ENCODE results near the gene DOK6.

The DOK6 gene

DNA sequence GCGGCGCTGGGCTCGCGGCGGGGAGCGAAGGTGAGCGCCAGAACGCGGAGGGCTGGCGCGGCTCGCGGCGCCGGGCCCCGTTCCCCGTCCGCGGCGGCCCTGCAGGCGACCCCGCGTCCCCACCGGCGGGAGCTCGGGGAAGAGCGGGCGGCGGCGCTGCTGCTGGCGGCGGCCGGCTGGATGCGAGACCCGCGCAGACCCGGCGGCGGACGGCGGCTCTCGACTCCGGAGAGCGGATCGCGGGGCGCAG lies 213 bp downstream of the DOK6 start:
- TF ChIP-seq, protein P1, sequence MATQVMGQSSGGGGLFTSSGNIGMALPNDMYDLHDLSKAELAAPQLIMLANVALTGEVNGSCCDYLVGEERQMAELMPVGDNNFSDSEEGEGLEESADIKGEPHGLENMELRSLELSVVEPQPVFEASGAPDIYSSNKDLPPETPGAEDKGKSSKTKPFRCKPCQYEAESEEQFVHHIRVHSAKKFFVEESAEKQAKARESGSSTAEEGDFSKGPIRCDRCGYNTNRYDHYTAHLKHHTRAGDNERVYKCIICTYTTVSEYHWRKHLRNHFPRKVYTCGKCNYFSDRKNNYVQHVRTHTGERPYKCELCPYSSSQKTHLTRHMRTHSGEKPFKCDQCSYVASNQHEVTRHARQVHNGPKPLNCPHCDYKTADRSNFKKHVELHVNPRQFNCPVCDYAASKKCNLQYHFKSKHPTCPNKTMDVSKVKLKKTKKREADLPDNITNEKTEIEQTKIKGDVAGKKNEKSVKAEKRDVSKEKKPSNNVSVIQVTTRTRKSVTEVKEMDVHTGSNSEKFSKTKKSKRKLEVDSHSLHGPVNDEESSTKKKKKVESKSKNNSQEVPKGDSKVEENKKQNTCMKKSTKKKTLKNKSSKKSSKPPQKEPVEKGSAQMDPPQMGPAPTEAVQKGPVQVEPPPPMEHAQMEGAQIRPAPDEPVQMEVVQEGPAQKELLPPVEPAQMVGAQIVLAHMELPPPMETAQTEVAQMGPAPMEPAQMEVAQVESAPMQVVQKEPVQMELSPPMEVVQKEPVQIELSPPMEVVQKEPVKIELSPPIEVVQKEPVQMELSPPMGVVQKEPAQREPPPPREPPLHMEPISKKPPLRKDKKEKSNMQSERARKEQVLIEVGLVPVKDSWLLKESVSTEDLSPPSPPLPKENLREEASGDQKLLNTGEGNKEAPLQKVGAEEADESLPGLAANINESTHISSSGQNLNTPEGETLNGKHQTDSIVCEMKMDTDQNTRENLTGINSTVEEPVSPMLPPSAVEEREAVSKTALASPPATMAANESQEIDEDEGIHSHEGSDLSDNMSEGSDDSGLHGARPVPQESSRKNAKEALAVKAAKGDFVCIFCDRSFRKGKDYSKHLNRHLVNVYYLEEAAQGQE (IDR thresholded peaks at IDR 0.05; ENCODE audit: insufficient read depth in 1 of 2, low read depth in 2 of 2, low read length in 2 of 2), result no peak
- TF ChIP-seq SIN3A (IDR thresholded peaks at IDR 0.05; ENCODE audit: borderline replicate concordance, insufficient read depth, low read length) (no peak), TAF1 (IDR thresholded peaks at IDR 0.05; ENCODE audit: borderline replicate concordance, insufficient read depth, low read length) (no peak), POLR2AphosphoS5 (IDR thresholded peaks at IDR 0.05; ENCODE audit: low read depth, low read length) (no peak), FOXP2 (optimal IDR thresholded peaks at IDR 0.05; ENCODE audit: borderline replicate concordance, extremely low read depth, extremely low read length, insufficient read depth) (no peak)

DNA sequence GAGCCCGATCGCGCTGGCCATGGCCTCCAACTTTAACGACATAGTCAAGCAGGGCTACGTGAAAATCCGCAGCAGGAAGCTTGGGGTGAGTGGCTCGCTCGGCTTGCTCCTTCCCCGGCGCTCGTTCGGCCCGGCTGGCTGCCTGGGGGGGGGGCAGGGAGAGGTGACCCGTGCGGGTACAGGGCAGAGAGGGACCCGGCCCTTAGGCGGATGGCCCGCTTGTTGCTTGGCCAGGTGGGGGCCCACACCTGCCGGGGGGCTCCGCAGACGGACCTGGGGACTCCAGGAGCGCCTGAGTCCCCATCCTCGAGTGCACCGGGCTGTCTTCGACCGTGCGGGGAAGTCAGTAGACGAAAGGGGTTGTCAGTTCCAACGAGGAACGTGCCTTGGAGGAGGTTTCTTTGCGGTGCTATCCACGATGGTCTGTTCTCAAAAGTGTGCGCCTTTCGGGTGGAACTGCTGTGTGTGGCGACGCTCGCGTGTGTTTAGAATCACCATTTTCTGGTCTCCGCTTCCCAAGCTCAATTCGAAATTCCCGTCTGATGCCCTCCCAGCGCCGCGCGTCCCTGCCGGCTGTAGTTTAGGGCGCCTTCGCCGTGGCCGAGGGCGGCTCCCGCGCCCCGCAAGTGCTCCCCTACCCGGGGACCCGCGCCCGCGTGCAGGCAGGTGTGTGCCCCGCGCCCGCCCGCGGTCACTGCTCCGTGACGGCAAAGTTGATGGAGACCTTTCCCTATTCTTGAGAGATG lies 711 bp downstream of the DOK6 start:
- TF ChIP-seq, protein P1 (IDR thresholded peaks at IDR 0.05; ENCODE audit: insufficient read depth in 1 of 2, low read depth in 2 of 2, low read length in 2 of 2), result no peak
- TF ChIP-seq FOXP2 (optimal IDR thresholded peaks at IDR 0.05; ENCODE audit: borderline replicate concordance, extremely low read depth, extremely low read length, insufficient read depth) (no peak), SIN3A (IDR thresholded peaks at IDR 0.05; ENCODE audit: borderline replicate concordance, insufficient read depth, low read length) (no peak), TAF1 (IDR thresholded peaks at IDR 0.05; ENCODE audit: borderline replicate concordance, insufficient read depth, low read length) (no peak), POLR2AphosphoS5 (IDR thresholded peaks at IDR 0.05; ENCODE audit: low read depth, low read length) (no peak)

DNA sequence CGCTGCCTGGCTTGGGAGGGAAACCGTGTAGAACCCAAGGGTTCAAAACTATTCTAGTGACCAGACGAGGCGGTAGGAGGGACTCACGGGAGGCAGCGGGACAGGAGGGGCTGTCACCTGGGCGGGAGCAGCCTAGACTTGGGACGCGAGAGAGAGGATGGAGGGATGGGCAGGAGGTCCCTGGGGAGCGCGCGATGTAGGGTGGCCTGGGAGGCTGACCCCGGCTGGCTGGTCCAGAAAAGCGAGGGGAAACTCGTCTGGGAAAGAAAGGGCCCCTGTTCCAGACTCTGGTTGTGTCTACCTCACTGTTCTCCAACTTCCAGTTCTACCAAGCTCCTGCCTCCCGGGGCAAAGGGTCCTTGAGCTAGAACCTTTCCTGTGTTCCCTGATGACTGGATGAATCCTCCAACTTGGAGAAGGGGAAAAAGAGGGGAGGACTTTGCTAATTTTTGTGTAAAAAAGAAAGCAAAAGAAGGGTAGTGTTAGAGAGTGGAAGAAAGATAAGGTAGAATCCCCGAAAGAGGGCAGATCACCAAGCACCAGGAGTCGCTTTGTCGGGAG lies 1.4 kb downstream of the DOK6 start:
- TF ChIP-seq, protein P1 (IDR thresholded peaks at IDR 0.05; ENCODE audit: insufficient read depth in 1 of 2, low read depth in 2 of 2, low read length in 2 of 2), result no peak
- TF ChIP-seq POLR2AphosphoS5 (IDR thresholded peaks at IDR 0.05; ENCODE audit: low read depth, low read length) (no peak), SIN3A (IDR thresholded peaks at IDR 0.05; ENCODE audit: borderline replicate concordance, insufficient read depth, low read length) (no peak), FOXP2 (optimal IDR thresholded peaks at IDR 0.05; ENCODE audit: borderline replicate concordance, extremely low read depth, extremely low read length, insufficient read depth) (no peak), TAF1 (IDR thresholded peaks at IDR 0.05; ENCODE audit: borderline replicate concordance, insufficient read depth, low read length) (no peak)

DNA sequence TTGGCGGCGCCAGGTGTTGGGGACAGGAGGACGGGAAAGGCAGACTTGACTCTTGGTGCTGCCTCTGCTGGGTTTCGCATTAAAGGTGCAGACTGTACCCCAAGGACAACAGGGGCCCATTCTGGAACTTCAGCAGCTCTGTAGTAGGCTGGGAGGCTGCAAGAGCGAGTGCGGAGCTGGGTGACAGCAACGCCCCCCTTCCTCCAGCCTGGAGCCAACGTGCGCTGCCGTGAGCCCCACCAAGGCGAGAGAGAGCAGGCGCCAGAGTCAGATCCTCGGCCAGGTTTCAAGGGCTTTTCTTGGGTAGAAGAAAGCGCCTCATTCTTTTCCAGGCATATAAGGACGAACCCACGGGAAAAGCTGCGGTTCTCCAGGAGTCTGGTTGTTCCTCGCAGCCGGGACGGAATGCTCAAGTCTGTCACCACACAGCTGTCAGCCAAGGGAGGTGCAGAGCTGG lies 1.9 kb downstream of the DOK6 start:
- TF ChIP-seq FOXP2 (optimal IDR thresholded peaks at IDR 0.05; ENCODE audit: borderline replicate concordance, extremely low read depth, extremely low read length, insufficient read depth) (no peak), SIN3A (IDR thresholded peaks at IDR 0.05; ENCODE audit: borderline replicate concordance, insufficient read depth, low read length) (no peak), TAF1 (IDR thresholded peaks at IDR 0.05; ENCODE audit: borderline replicate concordance, insufficient read depth, low read length) (no peak), POLR2AphosphoS5 (IDR thresholded peaks at IDR 0.05; ENCODE audit: low read depth, low read length) (no peak)
- TF ChIP-seq, protein P1 (IDR thresholded peaks at IDR 0.05; ENCODE audit: insufficient read depth in 1 of 2, low read depth in 2 of 2, low read length in 2 of 2), result no peak

Data from PFSK-1 (cell line).